ENCODE results near the gene NPBWR2.

NPBWR2 gene

DNA sequence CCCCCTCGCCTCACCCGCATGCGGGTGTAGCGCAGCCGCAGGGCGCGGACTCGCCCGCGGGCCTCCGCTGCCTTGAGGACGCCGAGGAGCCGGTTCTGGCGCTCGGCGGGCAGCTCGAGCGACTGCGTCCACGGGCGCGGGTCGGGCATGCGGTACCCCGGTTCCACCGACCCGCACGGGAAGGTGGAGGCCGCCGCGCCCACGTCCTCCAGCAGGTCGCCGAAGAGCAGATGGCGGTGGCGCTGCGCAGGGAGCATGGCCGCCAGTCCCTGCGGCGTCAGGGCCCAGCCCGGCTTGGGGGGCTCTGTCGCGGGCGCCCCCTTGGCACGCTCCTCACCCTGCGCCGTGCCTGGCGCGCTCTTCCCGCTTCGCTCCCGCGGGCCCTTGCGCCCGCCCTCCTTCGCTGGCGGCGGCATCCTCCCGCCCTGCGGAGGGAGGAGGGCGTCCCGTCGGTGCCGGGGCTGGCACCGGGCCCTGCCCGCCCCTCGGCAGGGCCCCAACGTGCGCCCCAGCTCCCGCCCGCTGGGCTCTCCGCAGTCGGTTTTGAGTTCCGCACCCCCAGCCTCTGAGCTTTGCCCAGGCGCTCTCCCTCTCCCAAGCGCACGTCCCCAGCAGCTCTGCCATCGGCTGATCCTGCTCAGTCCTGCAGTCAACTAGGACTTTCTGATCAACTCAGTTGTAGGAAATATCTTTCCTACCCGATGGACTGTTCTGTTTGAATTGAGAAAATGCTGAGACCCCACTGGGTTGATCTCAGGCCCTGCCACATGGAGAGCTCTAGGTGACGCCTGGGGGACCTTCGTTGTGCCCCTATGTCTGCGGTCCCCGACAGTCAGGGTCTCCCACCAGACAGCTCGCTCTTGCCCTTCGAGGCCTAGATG, 23.3 kb downstream of the NPBWR2 start, which contains the start of gene LKAAEAR1:
Gene LKAAEAR1 (minus strand): TSS at position 595 of the 881 bp plus-strand sequence. CDS start 179 bp downstream, at position 416.
- no peak for FAIRE-seq

DNA sequence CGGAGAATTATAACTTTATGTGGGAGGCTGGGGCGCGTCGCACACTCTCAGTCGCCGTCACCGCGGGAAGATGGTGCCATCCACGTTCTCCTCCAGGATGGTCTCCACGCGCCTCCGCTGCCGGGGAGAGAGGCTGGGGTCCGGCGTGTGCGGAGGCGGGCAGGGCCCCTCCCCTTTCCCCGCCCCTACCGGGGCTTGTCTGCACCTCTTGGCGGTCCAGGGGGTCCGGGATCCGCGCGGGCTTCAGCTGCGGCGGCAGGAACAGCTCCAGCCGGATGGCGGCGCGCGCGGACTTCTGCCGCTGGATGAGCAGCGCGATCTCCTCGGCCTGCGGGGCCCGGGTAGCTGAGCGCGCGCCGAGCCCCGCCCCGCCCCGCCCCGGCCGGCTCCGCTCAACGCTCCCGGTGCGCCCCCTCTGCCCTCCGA, 24.0 kb downstream of the NPBWR2 start:
- no peak for FAIRE-seq

GRCh38 chr20:64082820-64083377, 24.5 kb downstream of the NPBWR2 start:
- FAIRE-seq, result no peak

DNA sequence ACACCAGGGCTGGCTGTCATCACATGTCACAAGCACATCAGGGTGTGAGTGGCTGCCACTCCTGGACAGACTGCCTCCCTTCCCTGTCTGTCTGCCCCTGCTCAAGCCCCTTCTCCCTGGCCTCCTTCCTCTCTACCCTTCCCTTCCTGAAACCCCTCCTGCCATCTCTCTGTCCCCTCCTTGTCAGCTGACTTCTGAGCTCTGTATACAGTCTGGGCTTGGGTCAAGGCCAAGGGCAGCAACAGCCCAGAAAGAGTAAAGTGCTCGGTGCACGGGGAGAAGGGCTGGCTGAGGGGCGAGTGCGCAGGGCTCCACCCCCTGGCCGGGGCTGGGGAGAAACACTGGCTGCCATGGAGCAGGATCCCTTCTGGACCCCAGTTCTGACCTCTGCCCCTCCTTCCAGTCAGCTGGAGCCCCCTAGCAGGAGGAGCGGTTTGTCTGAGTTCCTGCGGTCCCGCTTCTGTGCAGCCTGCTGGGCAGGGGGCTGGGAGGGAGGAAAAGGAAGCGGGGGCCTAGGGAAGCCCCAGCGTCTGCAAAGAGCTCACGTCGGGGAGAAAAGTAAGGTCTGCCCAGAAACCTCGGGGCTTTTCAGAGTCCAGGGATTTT, 25.1 kb downstream of the NPBWR2 start:
- FAIRE-seq, result no peak

DNA sequence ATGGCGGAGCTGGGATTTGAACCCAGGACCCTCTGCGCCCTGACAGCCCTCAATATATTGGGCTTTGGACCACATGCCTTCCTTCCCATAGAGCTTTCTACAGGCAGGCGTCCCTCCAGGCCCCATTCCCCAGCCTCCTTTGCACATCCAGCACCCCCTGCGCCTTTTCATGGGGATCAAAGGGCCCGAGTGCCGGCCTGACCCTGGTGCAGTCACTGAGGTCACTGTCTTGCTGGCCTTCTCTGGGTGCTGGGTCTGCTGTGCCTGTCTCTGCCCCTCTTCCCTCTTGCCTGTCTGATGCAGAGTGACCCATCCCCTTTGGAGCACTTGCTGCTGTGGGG, 25.8 kb downstream of the NPBWR2 start:
- FAIRE-seq, result no peak

DNA sequence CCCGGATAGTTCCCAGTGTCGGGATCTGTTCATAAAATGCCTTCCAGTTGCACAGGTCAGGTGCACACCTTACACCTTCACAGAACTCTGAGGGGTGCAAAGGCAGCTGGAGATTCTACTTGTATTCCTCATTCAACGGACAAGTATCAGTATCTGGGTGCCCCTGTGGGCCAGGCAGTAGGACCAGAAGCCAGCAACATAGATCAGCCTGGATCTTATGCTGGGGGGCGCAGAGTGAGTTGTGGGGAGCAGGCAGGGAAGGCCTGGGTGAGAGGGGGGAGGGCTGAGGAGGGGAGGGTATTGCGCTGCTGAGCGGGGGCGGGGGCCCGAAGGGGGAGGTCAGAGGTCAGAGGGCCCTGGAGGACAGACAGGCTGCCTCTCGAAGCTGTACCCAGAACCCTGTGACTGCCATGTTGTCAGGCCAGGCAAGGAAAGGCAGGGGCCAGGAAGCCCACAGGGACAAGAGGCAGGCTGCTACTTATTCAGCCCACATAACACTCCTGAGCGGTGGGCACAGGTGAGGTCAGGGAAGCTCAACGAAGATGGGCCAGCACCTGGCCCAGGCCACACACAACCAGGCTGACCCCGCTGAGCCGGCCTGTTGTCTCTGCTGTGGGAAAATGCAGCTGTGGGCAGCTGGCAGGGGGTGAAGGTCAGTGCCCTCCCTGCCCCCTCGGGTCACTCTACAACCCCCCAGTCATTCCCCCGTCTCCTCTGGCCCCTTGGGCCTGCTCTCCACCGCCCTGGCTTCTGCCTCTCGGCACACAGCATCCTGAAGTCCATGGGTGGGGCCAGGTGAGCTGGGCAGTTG, 26.3 kb downstream of the NPBWR2 start:
- FAIRE-seq, result no peak

DNA sequence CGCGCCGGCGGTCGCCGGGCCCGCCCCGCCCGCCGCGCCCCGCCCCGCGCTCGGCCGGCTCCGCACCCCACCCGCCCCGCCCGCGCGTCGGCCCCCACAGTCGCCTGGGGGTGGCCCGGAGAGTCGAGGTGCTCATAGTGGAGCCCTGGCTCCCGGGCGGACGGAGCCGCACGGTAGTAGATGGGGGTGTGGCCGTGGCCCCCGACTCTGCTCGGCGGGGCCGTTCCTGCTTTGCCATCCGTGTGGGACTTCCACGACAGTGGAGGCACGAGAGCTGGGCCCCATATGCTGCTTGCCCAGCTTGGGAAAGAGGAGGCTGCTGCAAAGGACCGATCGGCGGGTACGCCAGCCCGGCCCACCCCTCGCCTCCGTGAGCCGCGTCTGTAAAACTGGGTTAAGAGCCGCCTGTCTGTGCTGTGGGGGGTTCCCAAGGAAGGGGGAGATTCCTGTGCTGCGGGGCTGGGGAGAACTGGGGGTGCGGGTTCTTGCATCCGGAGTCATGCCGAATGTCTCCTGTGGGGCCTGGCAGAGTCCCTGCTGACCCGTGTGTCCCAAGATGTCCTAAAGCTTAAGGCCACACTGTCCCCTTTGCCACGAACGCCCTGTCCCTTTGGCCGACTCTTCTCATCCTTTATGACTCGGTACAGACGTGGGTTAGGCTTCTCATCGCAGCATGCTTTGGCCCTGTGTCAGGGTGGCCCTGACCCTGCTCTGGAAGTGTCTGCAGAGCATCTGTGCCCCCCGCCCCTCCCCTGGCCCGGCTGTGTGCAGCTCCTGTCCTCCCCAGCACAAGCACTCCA, 27.2 kb downstream of the NPBWR2 start, which contains the start of gene OPRL1:
Gene OPRL1 (plus strand): TSS at position 70 of the 800 bp plus-strand sequence. CDS start 12,639 bp downstream, outside the sequence.
- no peak for FAIRE-seq

DNA sequence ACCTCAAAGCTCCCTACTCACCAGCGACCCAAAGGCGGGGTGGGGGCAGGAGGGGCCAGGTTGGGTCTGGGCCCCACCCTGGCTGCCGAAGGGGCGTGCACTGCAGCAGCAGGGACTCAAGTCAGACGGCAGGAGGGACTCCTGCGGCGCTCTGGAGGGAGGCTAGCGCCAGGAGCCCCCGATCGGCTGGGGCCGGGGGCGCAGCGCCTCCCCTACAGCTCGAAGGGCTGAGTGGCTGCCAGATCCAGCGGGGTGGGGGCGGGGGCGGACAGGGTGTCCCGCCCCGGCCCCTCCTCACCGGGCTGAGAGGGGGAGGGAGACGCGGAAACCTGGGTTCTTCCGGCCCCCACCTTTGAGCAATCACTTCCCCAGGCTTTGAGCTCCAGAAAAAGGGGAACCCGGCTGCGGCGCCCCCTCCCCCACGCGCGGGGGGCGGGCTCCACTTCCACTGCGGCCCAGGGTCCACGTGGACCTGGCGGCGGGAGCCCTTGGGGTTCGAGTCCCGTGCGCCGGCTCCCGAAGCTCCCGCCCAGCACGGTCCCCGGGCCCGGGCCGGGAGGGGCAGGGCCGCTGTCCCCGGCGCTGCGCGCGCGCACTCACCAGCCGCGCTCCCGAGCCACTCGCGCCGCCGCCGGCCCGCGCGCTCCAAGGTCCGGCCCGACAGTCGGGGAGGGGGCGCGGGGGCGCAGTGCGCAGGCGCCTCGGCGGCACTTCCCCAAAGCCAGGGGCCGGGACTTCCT, 27.9 kb downstream of the NPBWR2 start, which contains the start of gene RGS19:
Gene RGS19 (minus strand): TSS at position 246 of the 740 bp plus-strand sequence. CDS start 2,632 bp downstream, outside the sequence.
- no peak for FAIRE-seq

DNA sequence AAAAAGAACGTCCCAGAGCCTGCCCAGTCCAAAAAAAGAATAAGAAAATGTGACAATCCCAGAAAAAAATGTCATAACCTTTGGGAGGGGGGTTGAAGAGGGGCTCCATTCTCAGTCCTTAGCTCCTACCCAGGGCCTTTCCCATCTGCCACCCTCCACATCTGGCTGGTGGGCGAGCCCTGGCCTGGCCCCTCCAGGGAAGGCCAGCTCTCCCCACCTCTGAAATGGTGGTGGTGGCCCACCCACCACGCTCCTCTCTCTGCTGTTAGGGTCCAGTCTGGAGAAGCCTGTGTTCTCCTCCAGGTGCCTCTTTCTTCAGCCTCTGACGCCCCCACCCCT, 28.5 kb downstream of the NPBWR2 start:
- FAIRE-seq, result no peak

DNA sequence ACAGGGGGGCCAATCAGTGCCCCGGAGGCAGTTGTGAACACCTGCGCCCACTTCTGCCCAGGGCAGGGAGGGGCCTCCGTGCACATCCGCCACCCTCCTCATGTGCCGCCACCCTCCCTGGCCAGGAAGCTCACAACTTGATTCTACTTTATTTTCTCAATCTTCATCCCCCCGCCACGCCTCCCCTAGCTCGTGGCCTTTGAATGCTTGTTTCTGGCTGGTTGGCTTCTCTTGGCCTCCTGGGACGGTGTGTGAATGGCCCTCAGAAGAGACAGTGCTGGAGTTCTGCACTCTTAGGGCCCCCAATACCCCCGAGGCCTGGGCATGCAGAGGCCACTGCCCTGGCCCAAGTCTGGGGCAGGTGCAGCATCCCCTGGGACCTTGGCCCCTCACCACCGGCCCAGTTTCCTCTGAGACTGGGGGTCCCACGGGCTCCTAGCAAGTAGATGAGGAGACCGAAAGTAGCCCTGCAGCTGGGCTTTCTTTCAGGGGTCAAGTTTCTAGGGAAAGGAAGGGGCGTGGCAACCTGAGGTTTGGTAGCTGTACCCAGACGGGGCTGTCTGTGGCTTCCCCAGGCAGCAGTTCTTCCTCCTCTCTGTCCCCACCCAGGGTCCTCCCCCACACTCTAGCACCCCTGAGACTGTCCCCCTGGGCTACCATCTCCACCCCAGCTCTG, 29.4 kb downstream of the NPBWR2 start:
- FAIRE-seq, result no peak

GRCh38 chr20:64077541-64077875, 29.9 kb downstream of the NPBWR2 start:
- no peak for FAIRE-seq

DNA sequence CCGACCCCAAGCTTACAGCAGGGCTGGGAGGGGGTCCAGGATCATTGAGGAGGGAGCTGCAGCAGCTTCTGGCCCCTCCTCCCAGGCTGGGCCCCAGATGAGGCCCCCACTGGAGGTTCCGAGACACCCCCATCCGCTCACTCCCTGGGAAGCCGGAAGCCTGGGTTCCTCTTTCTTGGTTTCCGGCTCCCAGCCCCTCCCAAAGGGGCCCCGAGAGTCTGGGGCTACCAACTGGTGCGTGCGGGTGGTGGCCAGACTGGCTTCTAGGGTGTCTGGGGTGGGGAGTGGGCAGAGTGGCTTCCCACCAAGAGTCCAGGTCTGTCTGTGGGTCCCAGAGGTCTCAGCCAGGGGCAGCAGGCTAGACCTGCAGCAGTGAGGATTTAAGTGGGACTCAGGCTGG, 30.3 kb downstream of the NPBWR2 start:
- FAIRE-seq, result no peak

DNA sequence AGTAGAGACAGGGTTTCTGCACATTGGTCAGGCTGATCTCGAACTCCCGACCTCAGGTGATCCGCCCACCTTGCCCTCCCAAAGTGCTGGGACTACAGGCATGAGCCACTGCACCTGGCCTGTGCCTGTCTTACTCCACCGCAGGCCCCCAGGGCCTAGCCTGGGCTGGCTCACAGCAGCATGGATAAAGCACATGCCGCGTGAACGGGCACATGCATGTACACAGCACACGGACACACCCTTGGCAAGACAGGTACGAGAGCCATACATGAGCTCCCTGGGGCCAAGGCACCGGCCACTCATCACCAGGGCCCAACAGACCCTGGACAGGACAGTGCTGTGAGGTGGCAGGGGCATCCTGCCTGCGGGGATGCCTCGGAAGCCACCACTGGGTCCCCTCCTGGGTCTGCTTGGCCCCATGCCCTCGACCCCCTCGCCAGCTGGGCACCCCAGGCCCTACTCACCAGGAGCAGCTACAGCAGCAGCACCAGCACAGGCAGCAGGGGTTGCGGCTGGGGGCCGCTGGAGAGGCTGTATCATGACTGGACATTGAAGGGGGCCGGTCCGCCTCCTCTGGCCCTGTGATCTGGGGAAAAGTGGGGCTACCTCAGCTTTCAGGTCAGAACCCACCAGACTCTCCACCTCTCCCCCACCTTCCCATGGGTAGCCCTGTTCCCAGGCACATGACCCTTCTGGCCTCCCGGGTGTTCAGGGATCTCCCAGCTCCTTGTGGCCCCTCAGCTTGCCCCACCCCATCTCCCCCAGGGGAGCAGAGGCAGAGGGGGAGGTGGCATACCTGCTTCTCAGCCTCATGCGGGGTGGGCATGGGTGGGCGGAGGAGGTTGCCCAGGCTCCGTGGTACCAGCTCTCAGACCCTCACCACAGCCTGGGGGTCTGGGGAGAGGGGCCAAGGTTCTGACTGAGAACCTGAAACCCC, 31.0 kb downstream of the NPBWR2 start:
- FAIRE-seq, result no peak

DNA sequence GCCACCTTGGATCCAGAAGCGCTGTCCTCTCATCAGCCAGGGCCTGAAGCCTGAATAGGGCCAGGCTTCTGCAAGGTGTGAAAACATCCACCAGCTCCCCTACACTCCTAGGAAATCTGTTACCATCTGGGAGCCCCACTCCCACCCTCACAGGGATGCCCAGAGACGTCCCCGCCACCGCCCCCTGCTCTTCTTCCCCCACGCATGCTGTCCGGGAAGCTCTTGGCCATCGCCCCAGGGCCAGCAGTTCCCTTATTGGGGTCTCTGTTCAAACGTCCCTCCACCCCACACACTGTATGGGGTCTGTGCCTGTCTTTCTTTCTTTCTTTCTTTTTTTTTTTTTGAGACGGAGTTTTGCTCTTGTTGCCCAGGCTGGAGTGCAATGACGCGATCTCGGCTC, 31.8 kb downstream of the NPBWR2 start:
- no peak for FAIRE-seq

- no peak for FAIRE-seq
Observed at GRCh38 chr20:64074963-64075362, 32.4 kb downstream of the NPBWR2 start.

- FAIRE-seq, result no peak
Observed at GRCh38 chr20:64074184-64074789, 33.1 kb downstream of the NPBWR2 start.

DNA sequence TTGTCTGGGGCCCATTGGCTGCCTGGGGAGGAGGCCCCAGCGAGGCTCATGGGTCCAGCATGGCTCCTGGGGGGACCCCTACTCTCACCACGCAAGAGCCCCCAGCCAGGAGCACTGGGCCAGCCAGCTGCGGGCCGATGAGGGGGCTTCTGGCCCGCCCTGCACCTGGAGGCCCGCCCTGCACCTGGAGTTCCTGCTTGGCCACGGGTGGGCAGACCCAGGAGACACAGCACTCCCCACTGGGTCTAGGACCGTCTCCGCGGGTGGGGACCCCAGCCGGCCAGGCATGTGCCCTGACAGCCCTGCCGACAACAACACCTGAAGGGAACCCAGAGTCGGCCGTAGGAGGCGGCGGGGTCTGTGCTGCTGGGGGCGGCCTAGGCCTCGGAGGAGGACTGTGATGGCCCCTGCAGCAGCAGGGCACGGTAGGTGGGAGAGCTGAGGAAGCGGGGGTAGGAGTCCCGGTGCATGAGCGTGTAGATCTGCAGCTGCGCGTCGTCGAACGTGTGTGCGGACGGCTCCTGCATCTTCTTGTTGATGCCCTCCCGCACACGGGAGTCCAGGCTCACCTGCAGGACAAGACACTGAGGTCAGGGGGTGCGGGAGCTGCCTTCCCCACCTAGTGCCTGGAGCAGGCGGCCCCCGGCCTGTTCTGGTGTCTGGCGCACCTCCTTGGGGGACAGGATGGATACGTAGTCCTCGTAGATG, 33.7 kb downstream of the NPBWR2 start:
- no peak for FAIRE-seq

GRCh38 chr20:64072498-64073063, 34.8 kb downstream of the NPBWR2 start:
- no peak for FAIRE-seq
